PC-3 (cell line): ENCODE measurements around the gene FTO. TPM values are rescaled to one million over a fixed set of nuclear protein-coding genes. Genes with fewer than 3 reads are reported as not detected.

Source experiments
- ATAC-seq: fragments of 200-7000 bp; cut with Tn5 transposase; 2 replicates; pipeline ENCODE4 v1.9.1; 2020; ENCODE audit warnings: mild to moderate bottlenecking, moderate library complexity
- BruUV-seq: library from RNA; stranded (reverse); fragments of 400-500 nt; replicated peaks from 2 replicates; lab custom pipeline; 2021; lab: Mats Ljungman, UMichigan
- CTCF ChIA-PET: fragments of 300-600 bp; sonication (Branson Sonifier 250); formaldehyde crosslinking; loops from one replicate; lab custom pipeline; 2022; ENCODE audit warnings: antibody characterized with exemption; lab: Charles Lee
- POLR2A ChIA-PET: fragments of 300-600 bp; sonication (Branson Sonifier 250); formaldehyde crosslinking; loops from one replicate; lab custom pipeline; 2022; ENCODE audit warnings: antibody characterized with exemption; ENCODE audit not compliant: unreplicated experiment; lab: Charles Lee
- DNase-seq: peaks from one replicate; pipeline ENCODE4 v3.0.0-alpha.2; 2015
- H2AFZ ChIP-seq: fragments of 300-600 bp; sonication (generic); 2 replicates; pipeline ENCODE4 v1.6.0; 2016; ENCODE audit warnings: antibody characterized with exemption, low read length
- H3F3A ChIP-seq: fragments of 300-600 bp; sonication (generic); one replicate; pipeline ENCODE4 v1.6.0; 2017; ENCODE audit warnings: antibody characterized with exemption, low read length, control low read depth, mild to moderate bottlenecking; ENCODE audit not compliant: unreplicated experiment
- H3K27ac ChIP-seq: fragments of 300-600 bp; sonication (generic); 2 replicates; pipeline ENCODE4 v1.5.1; 2016; ENCODE audit warnings: mild to moderate bottlenecking, low read length
- H3K27me3 ChIP-seq: fragments of 300-600 bp; sonication (generic); 2 replicates; pipeline ENCODE4 v1.6.1; 2016; ENCODE audit warnings: low read length, mixed read lengths
- H3K36me3 ChIP-seq: fragments of 300-600 bp; sonication (generic); 2 replicates; pipeline ENCODE4 v1.6.1; 2016; ENCODE audit warnings: low read depth, mixed run types, low read length, mixed read lengths
- H3K4me1 ChIP-seq: fragments of 300-600 bp; sonication (generic); 2 replicates; pipeline ENCODE4 v1.5.1; 2016; ENCODE audit warnings: low read length; ENCODE audit not compliant: insufficient read depth
- H3K4me2 ChIP-seq: fragments of 300-600 bp; sonication (generic); 2 replicates; pipeline ENCODE4 v1.6.0; 2016; ENCODE audit warnings: low read length
- H3K4me3 ChIP-seq: fragments of 300-600 bp; sonication (generic); 2 replicates; pipeline ENCODE4 v1.5.1; 2016; ENCODE audit warnings: mild to moderate bottlenecking, low read length, mixed read lengths
- H3K79me2 ChIP-seq: fragments of 300-600 bp; sonication (generic); 2 replicates; pipeline ENCODE4 v1.6.1; 2017; ENCODE audit warnings: low read length, mixed read lengths
- H3K9ac ChIP-seq: fragments of 300-600 bp; sonication (generic); 2 replicates; pipeline ENCODE4 v1.6.0; 2016; ENCODE audit warnings: mild to moderate bottlenecking, low read length
- H3K9me2 ChIP-seq: fragments of 300-600 bp; sonication (generic); replicated peaks from 2 replicates; pipeline ENCODE4 v1.6.1; 2016; ENCODE audit warnings: mixed run types, low read length, mixed read lengths
- H3K9me3 ChIP-seq: fragments of 300-600 bp; sonication (generic); 2 replicates; pipeline ENCODE4 v1.6.1; 2016; ENCODE audit warnings: low read length, mixed read lengths
- H4K20me1 ChIP-seq: fragments of 300-600 bp; sonication (generic); 2 replicates; pipeline ENCODE4 v1.6.1; 2016; ENCODE audit warnings: low read length, mixed read lengths
- CTCF ChIP-seq: fragments of 300-600 bp; sonication (generic); conservative IDR thresholded peaks from 2 replicates; pipeline ENCODE4 v1.5.1; 2017; ENCODE audit warnings: antibody characterized with exemption, low read depth, mild to moderate bottlenecking, low read length
- EZH2 ChIP-seq: fragments of 300-600 bp; sonication (generic); IDR thresholded peaks from one replicate; pipeline ENCODE4 v1.6.1; 2017; ENCODE audit warnings: antibody characterized with exemption, mild to moderate bottlenecking, low read length; ENCODE audit not compliant: unreplicated experiment
- EZH2phosphoT487 ChIP-seq: fragments of 300-600 bp; sonication (generic); IDR thresholded peaks from 2 replicates; pipeline ENCODE4 v1.6.1; 2018; ENCODE audit warnings: mild to moderate bottlenecking, antibody characterized with exemption, low read length, borderline replicate concordance
- intact Hi-C: fragments of 100-400 bp; cut with micrococcal nuclease; formaldehyde crosslinking; loops from 2 replicates; pipeline ENCODE4 v1.9.0; 2023
- total RNA-seq: library from RNA; depleted of rRNA; stranded (reverse); fragments of >200 nt; gene quantifications from 2 replicates; pipeline ENCODE4 v1.2.3, GENCODE V29; 2014

Gene FTO
- total RNA-seq, 1 experiment from 2014 or later, result 27.0 TPM

GRCh38 chr16:54156349-54156748 is 452.4 kb downstream of the FTO start:
- no peaks in the 10 kb centered on the region for H3K36me3 ChIP-seq
- H4K20me1 ChIP-seq, result no peaks in the 10 kb centered on the region
- POLR2A ChIA-PET, result no interaction called here
- ATAC-seq (no peak), DNase-seq (no peak)
- H3K27me3 ChIP-seq, result peaks cover 12% of the 10 kb centered on the region
- no peak overlapping the region for H2AFZ ChIP-seq
- no TSS peak for BruUV-seq
- no peaks in the 10 kb centered on the region for H3K9me2 ChIP-seq
- intact Hi-C loops, result no loop called here
- no peaks in the 10 kb centered on the region for H3K9me3 ChIP-seq
- H3K79me2 ChIP-seq, result no peaks in the 10 kb centered on the region
- H3K9ac ChIP-seq, result no peak overlapping the region
- H3K4me3 ChIP-seq, result no peak overlapping the region
- TF ChIP-seq EZH2 (no peak), CTCF (no peak), EZH2phosphoT487 (no peak)
- H3K27ac ChIP-seq, result no peak overlapping the region
- CTCF ChIA-PET, result no interaction called here
- H3F3A ChIP-seq, result no peaks in the 10 kb centered on the region
- H3K4me1 ChIP-seq, result no peaks in the 10 kb centered on the region
- no peak overlapping the region for H3K4me2 ChIP-seq

- ChIA-PET CTCF (no interaction called here), POLR2A (no interaction called here)
- H3K4me3 ChIP-seq, result no peak overlapping the region
Measured at GRCh38 chr16:54158986-54159385, 455.0 kb downstream of the FTO start.

More at GRCh38 chr16:54158986-54159385, 455.0 kb downstream of the FTO start:
- H3K27me3 ChIP-seq, result no peaks in the 10 kb centered on the region
- no peak overlapping the region for H3K27ac ChIP-seq
- no peaks in the 10 kb centered on the region for H4K20me1 ChIP-seq
- no peaks in the 10 kb centered on the region for H3K9me3 ChIP-seq
- H3K4me2 ChIP-seq, result no peak overlapping the region
- H2AFZ ChIP-seq, result no peak overlapping the region
- no peaks in the 10 kb centered on the region for H3K4me1 ChIP-seq
- H3K79me2 ChIP-seq, result no peaks in the 10 kb centered on the region
- TF ChIP-seq CTCF (no peak), EZH2 (no peak), EZH2phosphoT487 (no peak)
- no peaks in the 10 kb centered on the region for H3K9me2 ChIP-seq
- H3K9ac ChIP-seq, result no peak overlapping the region
- no peaks in the 10 kb centered on the region for H3K36me3 ChIP-seq
- intact Hi-C loops, result no loop called here
- no TSS peak for BruUV-seq
- ATAC-seq (no peak), DNase-seq (no peak)
- H3F3A ChIP-seq, result no peaks in the 10 kb centered on the region
